HUES48 (cell line): ENCODE results near the gene CHKA.

ENCODE experiments used
- H3K27ac ChIP-seq: one replicate; pipeline ENCODE4 v1.7.0; 2013; ENCODE audit warnings: low read depth, low read length, inconsistent platforms
- H3K27me3 ChIP-seq: 2 replicates; pipeline ENCODE4 v1.6.1; 2013; ENCODE audit warnings: mild to moderate bottlenecking, low read length; ENCODE audit not compliant: control insufficient read depth, insufficient read depth
- H3K36me3 ChIP-seq: 2 replicates; pipeline ENCODE4 v1.6.1; 2013; ENCODE audit warnings: low read length; ENCODE audit not compliant: control insufficient read depth, insufficient read depth
- H3K4me1 ChIP-seq: 2 replicates; pipeline ENCODE4 v1.6.1; 2013; ENCODE audit warnings: mild to moderate bottlenecking, low read length; ENCODE audit not compliant: control insufficient read depth, insufficient read depth
- H3K4me3 ChIP-seq: 2 replicates; pipeline ENCODE4 v1.5.1; 2013; ENCODE audit warnings: mild to moderate bottlenecking, low read depth, low read length
- H3K9ac ChIP-seq: 2 replicates; pipeline ENCODE4 v1.6.1; 2013; ENCODE audit warnings: mild to moderate bottlenecking, low read depth, low read length, moderate library complexity
- H3K9me3 ChIP-seq: 2 replicates; pipeline ENCODE4 v1.6.1; 2013; ENCODE audit warnings: low read length; ENCODE audit not compliant: control insufficient read depth, insufficient read depth

The CHKA gene

GRCh38 chr11:68051191-68052136 is 69.7 kb downstream of the CHKA start:
- no peaks in the 10 kb centered on the region for H3K9me3 ChIP-seq
- H3K9ac ChIP-seq: no peak overlapping the region
- H3K4me1 ChIP-seq: no peaks in the 10 kb centered on the region
- H3K27me3 ChIP-seq: no peaks in the 10 kb centered on the region
- no peak overlapping the region for H3K4me3 ChIP-seq
- H3K27ac ChIP-seq: no peak overlapping the region
- peaks cover 17% of the 10 kb centered on the region for H3K36me3 ChIP-seq

- H3K4me3 ChIP-seq: no peak overlapping the region
- no peak overlapping the region for H3K27ac ChIP-seq
- no peaks in the 10 kb centered on the region for H3K9me3 ChIP-seq
- no peaks in the 10 kb centered on the region for H3K27me3 ChIP-seq
- H3K36me3 ChIP-seq: peaks cover 17% of the 10 kb centered on the region
- no peaks in the 10 kb centered on the region for H3K4me1 ChIP-seq
- no peak overlapping the region for H3K9ac ChIP-seq
Observed at GRCh38 chr11:68050371-68050841, 70.8 kb downstream of the CHKA start.

GRCh38 chr11:68049509-68050370 is 71.4 kb downstream of the CHKA start:
- H3K27ac ChIP-seq: no peak overlapping the region
- H3K36me3 ChIP-seq: peaks cover 17% of the 10 kb centered on the region
- no peak overlapping the region for H3K9ac ChIP-seq
- no peaks in the 10 kb centered on the region for H3K27me3 ChIP-seq
- H3K4me1 ChIP-seq: no peaks in the 10 kb centered on the region
- no peak overlapping the region for H3K4me3 ChIP-seq
- H3K9me3 ChIP-seq: no peaks in the 10 kb centered on the region

GRCh38 chr11:68048681-68049508 is 72.3 kb downstream of the CHKA start:
- no peak overlapping the region for H3K4me3 ChIP-seq
- no peaks in the 10 kb centered on the region for H3K27me3 ChIP-seq
- H3K9me3 ChIP-seq: no peaks in the 10 kb centered on the region
- H3K36me3 ChIP-seq: peaks cover 16% of the 10 kb centered on the region
- H3K27ac ChIP-seq: no peak overlapping the region
- H3K4me1 ChIP-seq: 0 out of 2 replicates have a peak, but pooled peaks cover 4% of the 10 kb centered on the region
- H3K9ac ChIP-seq: no peak overlapping the region

GRCh38 chr11:68047437-68048290 is 73.5 kb downstream of the CHKA start:
- Histone ChIP-seq H3K36me3 (peaks cover 4% of the 10 kb centered on the region; the same call in 1 of the 2 replicates), H3K27me3 (no peaks in the 10 kb centered on the region), H3K4me3 (no peak overlapping the region), H3K9ac (no peak overlapping the region), H3K27ac (no peak overlapping the region), H3K4me1 (0 out of 2 replicates have a peak, but pooled peaks cover 4% of the 10 kb centered on the region), H3K9me3 (no peaks in the 10 kb centered on the region)

GRCh38 chr11:68044898-68045351 is 76.3 kb downstream of the CHKA start:
- Histone ChIP-seq H3K27ac (no peak overlapping the region), H3K4me3 (no peak overlapping the region), H3K9me3 (no peaks in the 10 kb centered on the region), H3K9ac (no peak overlapping the region), H3K4me1 (peaks cover 8% of the 10 kb centered on the region; the same call in 1 of the 2 replicates), H3K36me3 (peaks cover 4% of the 10 kb centered on the region; the same call in 1 of the 2 replicates), H3K27me3 (no peaks in the 10 kb centered on the region)

GRCh38 chr11:68044145-68044813 is 76.9 kb downstream of the CHKA start:
- Histone ChIP-seq H3K36me3 (peaks cover 4% of the 10 kb centered on the region; the same call in 1 of the 2 replicates), H3K4me1 (peaks cover 10% of the 10 kb centered on the region; the same call in 1 of the 2 replicates), H3K27ac (no peak overlapping the region), H3K4me3 (no peak overlapping the region), H3K9me3 (no peaks in the 10 kb centered on the region), H3K27me3 (no peaks in the 10 kb centered on the region), H3K9ac (no peak overlapping the region)

- H3K27ac ChIP-seq: no peak overlapping the region
- H3K4me1 ChIP-seq: peaks cover 12% of the 10 kb centered on the region; the same call in 1 of the 2 replicates
Observed at GRCh38 chr11:68043349-68044144, 77.6 kb downstream of the CHKA start.

GRCh38 chr11:68043029-68043348 is 78.2 kb downstream of the CHKA start:
- Histone ChIP-seq H3K36me3 (peaks cover 4% of the 10 kb centered on the region; the same call in 1 of the 2 replicates), H3K4me1 (peaks cover 18% of the 10 kb centered on the region; the same call in 1 of the 2 replicates), H3K4me3 (no peak overlapping the region), H3K27me3 (no peaks in the 10 kb centered on the region), H3K9ac (no peak overlapping the region), H3K27ac (no peak overlapping the region), H3K9me3 (no peaks in the 10 kb centered on the region)

More at GRCh38 chr11:68043349-68044144, 77.6 kb downstream of the CHKA start:
- Histone ChIP-seq H3K27me3 (no peaks in the 10 kb centered on the region), H3K9ac (no peak overlapping the region), H3K4me3 (no peak overlapping the region), H3K9me3 (no peaks in the 10 kb centered on the region), H3K36me3 (peaks cover 4% of the 10 kb centered on the region; the same call in 1 of the 2 replicates)
